Measurements from ENCODE around the gene S100A2. TPM values are rescaled to one million over a fixed set of nuclear protein-coding genes. Genes with fewer than 3 reads are reported as not detected.

Gene S100A2
- total RNA-seq, 1 donor from 2014 or later: 2.3 TPM

- DNase-seq (ENCODE audit: missing footprints) (no peak), ATAC-seq (no peak)
- intact Hi-C loops (cut with DNase I): no loop called here
These were observed 26.1 kb downstream of the S100A2 start for GRCh38 chr1:153539395-153540093.

GRCh38 chr1:153538315-153538821 is 27.3 kb downstream of the S100A2 start:
- intact Hi-C loops (cut with DNase I): no loop called here
- ATAC-seq (no peak), DNase-seq (ENCODE audit: missing footprints) (no peak)

- ATAC-seq (no peak), DNase-seq (ENCODE audit: missing footprints) (no peak)
- intact Hi-C loops (cut with DNase I): no loop called here
These were observed 28.3 kb downstream of the S100A2 start for GRCh38 chr1:153537376-153537730.

GRCh38 chr1:153536671-153537375 is 28.8 kb downstream of the S100A2 start:
- ATAC-seq (no peak), DNase-seq (ENCODE audit: missing footprints) (no peak)
- intact Hi-C loops (cut with DNase I): no loop called here

- DNase-seq (ENCODE audit: missing footprints) (peak; percentile 94), ATAC-seq (peak; percentile 83)
- intact Hi-C loops (cut with DNase I): no loop called here
These were observed 29.5 kb downstream of the S100A2 start for GRCh38 chr1:153536012-153536670.

GRCh38 chr1:153535242-153536011 is 30.2 kb downstream of the S100A2 start, which contains the start of gene S100A6:
TSS of gene S100A6 (minus strand) at chr1:153535991. CDS start at chr1:153535339, 652 bp downstream.
- peak; percentile 59 for ATAC-seq
- intact Hi-C loops (cut with DNase I): no loop called here
- DNase-seq (ENCODE audit: missing footprints): peak; percentile 79

GRCh38 chr1:153534925-153535241 is 30.8 kb downstream of the S100A2 start:
- ATAC-seq (no peak), DNase-seq (ENCODE audit: missing footprints) (no peak)
- intact Hi-C loops (cut with DNase I): loop anchor here (1.0 kb wide), 1 partner anchor 12 kb away; no protein-coding TSS in a partner anchor

GRCh38 chr1:153534226-153534924 is 31.3 kb downstream of the S100A2 start:
- ATAC-seq: no peak
- intact Hi-C loops (cut with DNase I): loop anchor here (1.0 kb wide), 1 partner anchor 13 kb away; no protein-coding TSS in a partner anchor
- DNase-seq (ENCODE audit: missing footprints): no peak

GRCh38 chr1:153533689-153534201 is 31.9 kb downstream of the S100A2 start:
- intact Hi-C loops (cut with DNase I): loop anchor here (1.0 to 2.0 kb wide), 3 partner anchors 14 to 35 kb away; no protein-coding TSS in a partner anchor
- DNase-seq (ENCODE audit: missing footprints): no peak
- ATAC-seq: peak; percentile 12

GRCh38 chr1:153532769-153533599 is 32.7 kb downstream of the S100A2 start:
- intact Hi-C loops (cut with DNase I): loop anchor here (1.0 to 2.0 kb wide), 2 partner anchors 22 to 35 kb away; no protein-coding TSS in a partner anchor
- DNase-seq (ENCODE audit: missing footprints): peak; percentile 92
- peak; percentile 62 for ATAC-seq

GRCh38 chr1:153532181-153532580 is 33.5 kb downstream of the S100A2 start:
- no peak for DNase-seq (ENCODE audit: missing footprints)
- intact Hi-C loops (cut with DNase I): loop anchor here (2.0 kb wide), 1 partner anchor 21 kb away; no protein-coding TSS in a partner anchor
- ATAC-seq: no peak

- ATAC-seq (no peak), DNase-seq (ENCODE audit: missing footprints) (no peak)
- intact Hi-C loops (cut with DNase I): loop anchor here (2.0 kb wide), 1 partner anchor 21 kb away; no protein-coding TSS in a partner anchor
These were observed 34.0 kb downstream of the S100A2 start for GRCh38 chr1:153531638-153532037.

GRCh38 chr1:153527683-153528040 is 38.0 kb downstream of the S100A2 start:
- intact Hi-C loops (cut with DNase I): no loop called here
- DNase-seq (ENCODE audit: missing footprints) (no peak), ATAC-seq (no peak)

GRCh38 chr1:153527023-153527682 is 38.5 kb downstream of the S100A2 start:
- intact Hi-C loops (cut with DNase I): no loop called here
- no peak for ATAC-seq
- no peak for DNase-seq (ENCODE audit: missing footprints)

- DNase-seq (ENCODE audit: missing footprints): no peak
- intact Hi-C loops (cut with DNase I): no loop called here
- ATAC-seq: peak; percentile 48
These were observed 39.5 kb downstream of the S100A2 start for GRCh38 chr1:153526132-153526543.

- no peak for DNase-seq (ENCODE audit: missing footprints)
- intact Hi-C loops (cut with DNase I): no loop called here
- peak; percentile 64 for ATAC-seq
These were observed 40.4 kb downstream of the S100A2 start for GRCh38 chr1:153525088-153525728.
